ENCODE data around the gene VAT1. TPM values are rescaled to one million over a fixed set of nuclear protein-coding genes. Genes with fewer than 3 reads are reported as not detected.

The VAT1 gene
- total and polyA plus RNA-seq, 2 of the 13 experiments (the other 11 are each of a cell fraction or from before 2014, with no cell fraction given) = 143 to 205 TPM

DNA sequence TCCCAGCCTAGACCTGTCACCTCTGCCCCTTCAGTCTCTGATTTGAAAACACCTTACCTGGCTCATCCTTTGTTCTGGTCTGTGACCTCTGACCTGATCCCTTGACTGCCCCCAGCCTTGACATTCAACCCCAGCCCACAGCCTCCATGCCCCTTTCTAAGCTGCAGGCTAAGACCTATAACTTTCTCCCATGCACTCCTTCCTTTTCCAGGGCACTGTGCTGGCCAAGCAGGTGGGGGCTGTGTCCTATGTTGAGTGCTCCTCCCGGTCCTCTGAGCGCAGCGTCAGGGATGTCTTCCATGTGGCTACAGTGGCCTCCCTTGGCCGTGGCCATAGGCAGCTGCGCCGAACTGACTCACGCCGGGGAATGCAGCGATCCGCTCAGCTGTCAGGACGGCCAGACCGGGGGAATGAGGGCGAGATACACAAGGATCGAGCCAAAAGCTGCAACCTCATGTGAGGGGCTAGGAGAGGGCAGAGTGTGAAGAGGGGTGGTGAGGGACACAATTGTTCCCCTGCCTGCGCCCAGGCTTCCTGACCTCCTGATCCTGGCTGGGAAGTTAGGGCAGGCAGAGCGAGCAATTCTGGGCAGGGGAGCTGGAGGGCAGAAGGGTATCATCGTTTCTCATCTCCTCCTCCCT, 6.2 kb upstream of the VAT1 start (continued):
- TF ChIP-seq LBX2 (CRISPR knock-in tag; IDR thresholded peaks at IDR 0.05; ENCODE audit: borderline replicate concordance) (0 out of 2 replicates have a peak, but pooled peaks have one; percentile 64), EED (CRISPR knock-in tag; IDR thresholded peaks at IDR 0.05) (peak; percentile 58; the same call in 1 of the 2 replicates), ARHGAP35 (CRISPR knock-in tag; IDR thresholded peaks at IDR 0.05; ENCODE audit: borderline replicate concordance) (0 out of 2 replicates have a peak, but pooled peaks have one; percentile 52), ZNF570 (CRISPR knock-in tag; IDR thresholded peaks at IDR 0.05; ENCODE audit: borderline replicate concordance) (no peak), ZNF883 (CRISPR knock-in tag; IDR thresholded peaks at IDR 0.05; ENCODE audit: not compliant biosample characterization) (peak; percentile 72), TFAP4 (IDR thresholded peaks at IDR 0.05; ENCODE audit: borderline replicate concordance, low read depth) (peak; percentile 61; the same call in 1 of the 2 replicates), ZNF260 (CRISPR knock-in tag; IDR thresholded peaks at IDR 0.05; ENCODE audit: borderline replicate concordance, low read depth) (0 out of 2 replicates have a peak, but pooled peaks have one; percentile 74), ZNF556 (CRISPR knock-in tag; IDR thresholded peaks at IDR 0.05; ENCODE audit: borderline replicate concordance) (no peak), KAT8 (CRISPR knock-in tag; IDR thresholded peaks at IDR 0.05) (no peak), SP4 (CRISPR knock-in tag; IDR thresholded peaks at IDR 0.05) (0 out of 2 replicates have a peak, but pooled peaks have one; percentile 44), CENPT (CRISPR knock-in tag; IDR thresholded peaks at IDR 0.05; ENCODE audit: low read depth) (peak; percentile 21; the same call in 1 of the 2 replicates), GFI1 (CRISPR knock-in tag; IDR thresholded peaks at IDR 0.05; ENCODE audit: borderline replicate concordance) (peak; percentile 75), ZNF619 (CRISPR knock-in tag; IDR thresholded peaks at IDR 0.05) (0 out of 2 replicates have a peak, but pooled peaks have one; percentile 35), TCF7 (IDR thresholded peaks at IDR 0.05; ENCODE audit: low read depth) (no peak), ZNF446 (CRISPR knock-in tag; IDR thresholded peaks at IDR 0.05) (no peak), ZNF572 (CRISPR knock-in tag; IDR thresholded peaks at IDR 0.05) (peak; percentile 82; the same call in 1 of the 2 replicates), FLYWCH1 (CRISPR knock-in tag; IDR thresholded peaks at IDR 0.05) (no peak), ZNF563 (CRISPR knock-in tag; IDR thresholded peaks at IDR 0.05) (peak; percentile 29; the same call in 1 of the 2 replicates), ZNF350 (CRISPR knock-in tag; IDR thresholded peaks at IDR 0.05; ENCODE audit: borderline replicate concordance, low read depth) (no peak; the same call in 1 of the 2 replicates), ZNF776 (CRISPR knock-in tag; IDR thresholded peaks at IDR 0.05) (no peak), ZNF263 (CRISPR knock-in tag; IDR thresholded peaks at IDR 0.05) (peak; percentile 94), ZBTB8A (CRISPR knock-in tag; IDR thresholded peaks at IDR 0.05; ENCODE audit: borderline replicate concordance, low read depth) (no peak)
- TF ChIP-seq, protein P1, sequence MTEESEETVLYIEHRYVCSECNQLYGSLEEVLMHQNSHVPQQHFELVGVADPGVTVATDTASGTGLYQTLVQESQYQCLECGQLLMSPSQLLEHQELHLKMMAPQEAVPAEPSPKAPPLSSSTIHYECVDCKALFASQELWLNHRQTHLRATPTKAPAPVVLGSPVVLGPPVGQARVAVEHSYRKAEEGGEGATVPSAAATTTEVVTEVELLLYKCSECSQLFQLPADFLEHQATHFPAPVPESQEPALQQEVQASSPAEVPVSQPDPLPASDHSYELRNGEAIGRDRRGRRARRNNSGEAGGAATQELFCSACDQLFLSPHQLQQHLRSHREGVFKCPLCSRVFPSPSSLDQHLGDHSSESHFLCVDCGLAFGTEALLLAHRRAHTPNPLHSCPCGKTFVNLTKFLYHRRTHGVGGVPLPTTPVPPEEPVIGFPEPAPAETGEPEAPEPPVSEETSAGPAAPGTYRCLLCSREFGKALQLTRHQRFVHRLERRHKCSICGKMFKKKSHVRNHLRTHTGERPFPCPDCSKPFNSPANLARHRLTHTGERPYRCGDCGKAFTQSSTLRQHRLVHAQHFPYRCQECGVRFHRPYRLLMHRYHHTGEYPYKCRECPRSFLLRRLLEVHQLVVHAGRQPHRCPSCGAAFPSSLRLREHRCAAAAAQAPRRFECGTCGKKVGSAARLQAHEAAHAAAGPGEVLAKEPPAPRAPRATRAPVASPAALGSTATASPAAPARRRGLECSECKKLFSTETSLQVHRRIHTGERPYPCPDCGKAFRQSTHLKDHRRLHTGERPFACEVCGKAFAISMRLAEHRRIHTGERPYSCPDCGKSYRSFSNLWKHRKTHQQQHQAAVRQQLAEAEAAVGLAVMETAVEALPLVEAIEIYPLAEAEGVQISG (CRISPR knock-in tag; IDR thresholded peaks at IDR 0.05) = peak; percentile 37; the same call in 1 of the 2 replicates
- TF ChIP-seq, protein P2, sequence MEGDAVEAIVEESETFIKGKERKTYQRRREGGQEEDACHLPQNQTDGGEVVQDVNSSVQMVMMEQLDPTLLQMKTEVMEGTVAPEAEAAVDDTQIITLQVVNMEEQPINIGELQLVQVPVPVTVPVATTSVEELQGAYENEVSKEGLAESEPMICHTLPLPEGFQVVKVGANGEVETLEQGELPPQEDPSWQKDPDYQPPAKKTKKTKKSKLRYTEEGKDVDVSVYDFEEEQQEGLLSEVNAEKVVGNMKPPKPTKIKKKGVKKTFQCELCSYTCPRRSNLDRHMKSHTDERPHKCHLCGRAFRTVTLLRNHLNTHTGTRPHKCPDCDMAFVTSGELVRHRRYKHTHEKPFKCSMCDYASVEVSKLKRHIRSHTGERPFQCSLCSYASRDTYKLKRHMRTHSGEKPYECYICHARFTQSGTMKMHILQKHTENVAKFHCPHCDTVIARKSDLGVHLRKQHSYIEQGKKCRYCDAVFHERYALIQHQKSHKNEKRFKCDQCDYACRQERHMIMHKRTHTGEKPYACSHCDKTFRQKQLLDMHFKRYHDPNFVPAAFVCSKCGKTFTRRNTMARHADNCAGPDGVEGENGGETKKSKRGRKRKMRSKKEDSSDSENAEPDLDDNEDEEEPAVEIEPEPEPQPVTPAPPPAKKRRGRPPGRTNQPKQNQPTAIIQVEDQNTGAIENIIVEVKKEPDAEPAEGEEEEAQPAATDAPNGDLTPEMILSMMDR (CRISPR knock-in tag; IDR thresholded peaks at IDR 0.05) = peak; percentile 36; the same call in 1 of the 2 replicates
